Nephron (organoid): ENCODE results near the gene PPWD1.
A peak's percentile ranks its signal among the peaks of the same experiment; 100 is the strongest.
"Not testable (repeated sequence)": the region's sequence is repeated elsewhere in the genome, so short reads cannot be mapped to it uniquely, and the experiment has no call there.

Experiments used
- H3K27ac Mint-ChIP-seq, 3 experiments: 2 replicates each; pipeline ENCODE4 v1.8.0; 2020; ENCODE audit warnings: mixed read lengths in 3 of 3, mild to moderate bottlenecking in 2 of 3, moderate library complexity in 1 of 3
- H3K27me3 Mint-ChIP-seq: 2 replicates; pipeline ENCODE4 v1.8.0; 2021; ENCODE audit warnings: low read depth, mild to moderate bottlenecking, moderate library complexity, mixed read lengths
- H3K36me3 Mint-ChIP-seq: 2 replicates; pipeline ENCODE4 v1.8.0; 2020; ENCODE audit warnings: low read depth, mixed read lengths
- H3K4me1 Mint-ChIP-seq: 2 replicates; pipeline ENCODE4 v1.8.0; 2020; ENCODE audit warnings: mixed read lengths
- H3K4me3 Mint-ChIP-seq, 3 experiments: 2 replicates each; pipeline ENCODE4 v1.8.0; 2020; ENCODE audit warnings: mild to moderate bottlenecking in 3 of 3, mixed read lengths in 3 of 3, moderate library complexity in 2 of 3
- H3K9me3 Mint-ChIP-seq: 2 replicates; pipeline ENCODE4 v1.8.0; 2020; ENCODE audit warnings: mixed read lengths
- TF ChIP-seq, protein P1 (sequence below), 3 experiments: fragments of 200-600 bp; sonication (generic); IDR thresholded peaks; one replicate each; pipeline ENCODE4 v1.5.0; 2021; ENCODE audit warnings: antibody characterized with exemption in 3 of 3; ENCODE audit not compliant: unreplicated experiment in 3 of 3

Gene PPWD1

DNA sequence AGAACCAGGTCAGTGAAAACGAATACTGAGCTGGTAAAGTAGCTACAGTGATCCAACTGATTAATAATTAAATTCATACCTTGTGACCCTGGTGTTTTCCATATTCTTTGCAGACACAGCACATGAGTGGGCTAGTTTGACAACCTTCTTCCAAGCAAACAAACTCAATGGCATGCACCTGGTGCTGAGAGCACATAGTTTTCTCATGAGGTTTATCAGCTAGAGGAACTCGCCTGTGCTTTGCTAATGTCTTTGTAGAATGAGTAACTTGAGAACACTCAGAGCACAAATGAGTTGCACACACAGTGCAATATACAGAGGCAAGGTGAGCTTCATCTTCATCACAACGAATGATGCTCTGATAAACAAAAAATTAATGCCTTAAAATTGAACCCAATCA lies 48.4 kb downstream of the PPWD1 start:
- peak overlapping the region; percentile 30 to 94 (median 46) for H3K27ac Mint-ChIP-seq
- H3K36me3 Mint-ChIP-seq: peaks cover 69% of the 10 kb centered on the region
- H3K4me3 Mint-ChIP-seq: no peak overlapping the region
- no peaks in the 10 kb centered on the region for H3K27me3 Mint-ChIP-seq
- TF ChIP-seq, protein P1, sequence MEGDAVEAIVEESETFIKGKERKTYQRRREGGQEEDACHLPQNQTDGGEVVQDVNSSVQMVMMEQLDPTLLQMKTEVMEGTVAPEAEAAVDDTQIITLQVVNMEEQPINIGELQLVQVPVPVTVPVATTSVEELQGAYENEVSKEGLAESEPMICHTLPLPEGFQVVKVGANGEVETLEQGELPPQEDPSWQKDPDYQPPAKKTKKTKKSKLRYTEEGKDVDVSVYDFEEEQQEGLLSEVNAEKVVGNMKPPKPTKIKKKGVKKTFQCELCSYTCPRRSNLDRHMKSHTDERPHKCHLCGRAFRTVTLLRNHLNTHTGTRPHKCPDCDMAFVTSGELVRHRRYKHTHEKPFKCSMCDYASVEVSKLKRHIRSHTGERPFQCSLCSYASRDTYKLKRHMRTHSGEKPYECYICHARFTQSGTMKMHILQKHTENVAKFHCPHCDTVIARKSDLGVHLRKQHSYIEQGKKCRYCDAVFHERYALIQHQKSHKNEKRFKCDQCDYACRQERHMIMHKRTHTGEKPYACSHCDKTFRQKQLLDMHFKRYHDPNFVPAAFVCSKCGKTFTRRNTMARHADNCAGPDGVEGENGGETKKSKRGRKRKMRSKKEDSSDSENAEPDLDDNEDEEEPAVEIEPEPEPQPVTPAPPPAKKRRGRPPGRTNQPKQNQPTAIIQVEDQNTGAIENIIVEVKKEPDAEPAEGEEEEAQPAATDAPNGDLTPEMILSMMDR (IDR thresholded peaks at IDR 0.05; ENCODE audit: unreplicated experiment in 3 of 3): no peak
- H3K4me1 Mint-ChIP-seq: no peaks in the 10 kb centered on the region
- H3K9me3 Mint-ChIP-seq: no peaks in the 10 kb centered on the region

DNA sequence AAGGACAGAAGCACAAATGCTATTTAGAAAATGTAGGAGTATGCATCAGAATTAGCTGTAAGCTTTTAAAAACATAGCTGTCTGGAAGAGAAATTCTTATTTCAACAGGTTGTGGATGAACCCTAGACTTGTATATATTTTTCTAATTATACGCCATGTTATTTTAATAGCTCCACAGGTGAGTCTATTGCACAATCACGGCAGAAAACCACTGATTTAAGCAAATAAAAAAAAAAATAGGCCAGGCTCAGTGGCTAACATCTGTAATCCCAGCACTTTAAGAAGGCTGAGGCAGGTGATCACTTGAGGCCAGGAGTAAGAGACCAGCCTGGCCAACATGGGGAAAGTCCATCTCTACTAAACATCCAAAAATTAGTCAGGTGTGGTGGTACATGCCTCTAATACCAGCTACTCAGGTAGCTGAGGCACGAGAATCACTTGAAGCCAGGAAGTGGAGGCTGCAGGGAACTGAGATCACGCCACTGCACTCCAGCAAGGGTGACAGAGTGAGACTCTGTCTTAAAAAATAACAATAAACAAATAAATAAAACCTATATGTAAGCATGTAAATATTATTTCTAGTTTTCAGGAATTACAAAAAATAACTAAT lies 49.3 kb downstream of the PPWD1 start:
- Mint-ChIP-seq H3K27ac (peak overlapping the region; percentile 30 to 94 (median 46)), H3K4me1 (no peaks in the 10 kb centered on the region), H3K4me3 (no peak overlapping the region), H3K27me3 (no peaks in the 10 kb centered on the region), H3K9me3 (no peaks in the 10 kb centered on the region), H3K36me3 (peaks cover 67% of the 10 kb centered on the region)
- TF ChIP-seq, protein P1 (IDR thresholded peaks at IDR 0.05; ENCODE audit: unreplicated experiment in 3 of 3): no peak

DNA sequence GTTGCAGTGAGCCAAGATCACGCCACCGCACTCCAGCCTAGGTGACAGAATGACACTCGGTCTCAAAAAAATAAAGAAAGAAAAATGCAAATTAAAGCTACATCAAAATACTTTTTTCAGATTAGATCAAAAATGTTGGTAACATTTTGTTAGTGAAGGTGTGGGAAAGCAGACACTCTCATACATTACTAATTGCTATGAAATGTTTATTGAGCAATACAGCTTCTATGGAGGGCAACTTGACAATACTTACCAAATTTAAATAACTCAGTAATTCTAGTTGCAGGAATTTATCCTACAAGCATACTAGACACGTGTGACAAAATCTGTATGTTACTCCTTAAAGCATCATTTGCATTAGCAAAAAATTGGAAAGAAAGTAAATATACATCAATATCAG lies 56.9 kb downstream of the PPWD1 start:
- H3K27me3 Mint-ChIP-seq: no peaks in the 10 kb centered on the region
- peaks cover 19% of the 10 kb centered on the region for H3K4me1 Mint-ChIP-seq
- no peak overlapping the region for H3K27ac Mint-ChIP-seq
- H3K4me3 Mint-ChIP-seq: no peak overlapping the region
- H3K36me3 Mint-ChIP-seq: peaks cover 22% of the 10 kb centered on the region
- TF ChIP-seq, protein P1 (IDR thresholded peaks at IDR 0.05; ENCODE audit: unreplicated experiment in 3 of 3): no peak
- no peaks in the 10 kb centered on the region for H3K9me3 Mint-ChIP-seq

- H3K27ac Mint-ChIP-seq, H3K27me3 Mint-ChIP-seq, H3K9me3 Mint-ChIP-seq: not testable (repeated sequence)
- Mint-ChIP-seq H3K4me1 (peaks cover 29% of the 10 kb centered on the region), H3K36me3 (peaks cover 10% of the 10 kb centered on the region), H3K4me3 (peak overlapping the region; percentile 95 to 99 (median 99))
Observed at GRCh38 chr5:65621961-65622360, 58.9 kb downstream of the PPWD1 start.

GRCh38 chr5:65623482-65623881 lies 60.4 kb downstream of the PPWD1 start:
- TF ChIP-seq, protein P1 (IDR thresholded peaks at IDR 0.05; ENCODE audit: unreplicated experiment in 3 of 3): no peak
- H3K4me3 Mint-ChIP-seq: peak overlapping the region; percentile 95 to 99 (median 99)
- H3K27ac Mint-ChIP-seq: peak overlapping the region; percentile 99 to 100 (median 99)
- no peaks in the 10 kb centered on the region for H3K9me3 Mint-ChIP-seq
- H3K4me1 Mint-ChIP-seq: peaks cover 29% of the 10 kb centered on the region
- no peaks in the 10 kb centered on the region for H3K27me3 Mint-ChIP-seq
- H3K36me3 Mint-ChIP-seq: peaks cover 4% of the 10 kb centered on the region

GRCh38 chr5:65624025-65624570 lies 61.0 kb downstream of the PPWD1 start, which contains the start of gene TRIM23:
Gene TRIM23, minus strand, starts transcription at chr5:65624333. Its CDS starts 59 bp downstream, at chr5:65624274.
- H3K4me3 Mint-ChIP-seq: peak within 1 kb of the TSS; percentile 95 to 99 (median 99)
- H3K36me3 Mint-ChIP-seq: peaks cover 4% of the 10 kb centered on the region
- peaks cover 29% of the 10 kb centered on the region for H3K4me1 Mint-ChIP-seq
- no peaks in the 10 kb centered on the region for H3K9me3 Mint-ChIP-seq
- H3K27ac Mint-ChIP-seq: peak within 1 kb of the TSS; percentile 99 to 100 (median 99)
- no peaks in the 10 kb centered on the region for H3K27me3 Mint-ChIP-seq
- TF ChIP-seq, protein P1 (IDR thresholded peaks at IDR 0.05; ENCODE audit: unreplicated experiment in 3 of 3): peak in 1 of 3 experiments; percentile 13
